Measurements from ENCODE around the gene NAA80. TPM values are rescaled to one million over a fixed set of nuclear protein-coding genes. Genes with fewer than 3 reads are reported as not detected.

The NAA80 gene
- total RNA-seq, 1 donor, result 6.5 TPM

- TF ChIP-seq CTCF (IDR thresholded peaks at IDR 0.05; ENCODE audit: extremely low read depth, low read depth, low read length), result no peak
- H3K27ac ChIP-seq (ENCODE audit: low read depth, low read length), result peak within 1 kb of the TSS; percentile 86
- H3K4me2 ChIP-seq (ENCODE audit: insufficient read depth, low read length), result peak within 1 kb of the TSS; percentile 99
- peak within 1 kb of the TSS; percentile 94 for H2AFZ ChIP-seq (ENCODE audit: low read length)
- DNase-seq (ENCODE audit: insufficient read length, low spot score, missing footprints), result peak; percentile 100
- peaks cover 28% of the 10 kb centered on the region for H4K20me1 ChIP-seq (ENCODE audit: insufficient read depth, low read length)
- H3K4me1 ChIP-seq (ENCODE audit: insufficient read depth, low read length), result peaks cover 14% of the 10 kb centered on the region
- peak within 1 kb of the TSS; percentile 94 for H3K4me3 ChIP-seq (ENCODE audit: insufficient read depth, low read length)
- H3K27me3 ChIP-seq (ENCODE audit: insufficient read depth, low read length), result no peaks in the 10 kb centered on the region
- peaks cover 47% of the 10 kb centered on the region for H3K36me3 ChIP-seq (ENCODE audit: insufficient read depth, low read length)
- H3K79me2 ChIP-seq (ENCODE audit: insufficient read depth, low read length), result peaks cover 54% of the 10 kb centered on the region
- no peaks in the 10 kb centered on the region for H3K9me3 ChIP-seq (ENCODE audit: low read depth, low read length)
These were observed 28.9 kb upstream of the NAA80 start, which contains the start of gene TUSC2 for GRCh38 chr3:50327943-50328691. Gene TUSC2, minus strand, starts transcription at chr3:50328223. Its CDS starts 124 bp downstream, at chr3:50328099.

- Histone ChIP-seq H3K9me3 (ENCODE audit: low read depth, low read length) (no peaks in the 10 kb centered on the region), H3K4me1 (ENCODE audit: insufficient read depth, low read length) (peaks cover 12% of the 10 kb centered on the region), H3K27ac (ENCODE audit: low read depth, low read length) (peak overlapping the region; percentile 86), H3K36me3 (ENCODE audit: insufficient read depth, low read length) (peaks cover 42% of the 10 kb centered on the region), H2AFZ (ENCODE audit: low read length) (no peak overlapping the region), H3K4me3 (ENCODE audit: insufficient read depth, low read length) (peak overlapping the region; percentile 94), H3K27me3 (ENCODE audit: insufficient read depth, low read length) (no peaks in the 10 kb centered on the region), H3K79me2 (ENCODE audit: insufficient read depth, low read length) (peaks cover 44% of the 10 kb centered on the region), H4K20me1 (ENCODE audit: insufficient read depth, low read length) (peaks cover 25% of the 10 kb centered on the region), H3K4me2 (ENCODE audit: insufficient read depth, low read length) (peak overlapping the region; percentile 99)
- no peak for DNase-seq (ENCODE audit: insufficient read length, low spot score, missing footprints)
- no peak for TF ChIP-seq CTCF (IDR thresholded peaks at IDR 0.05; ENCODE audit: extremely low read depth, low read depth, low read length)
These were observed 27.9 kb upstream of the NAA80 start for GRCh38 chr3:50327129-50327528.

- Histone ChIP-seq H3K27ac (ENCODE audit: low read depth, low read length) (no peak overlapping the region), H3K4me3 (ENCODE audit: insufficient read depth, low read length) (no peak overlapping the region), H4K20me1 (ENCODE audit: insufficient read depth, low read length) (peaks cover 16% of the 10 kb centered on the region), H3K27me3 (ENCODE audit: insufficient read depth, low read length) (no peaks in the 10 kb centered on the region), H3K9me3 (ENCODE audit: low read depth, low read length) (no peaks in the 10 kb centered on the region), H3K36me3 (ENCODE audit: insufficient read depth, low read length) (peaks cover 33% of the 10 kb centered on the region), H3K4me2 (ENCODE audit: insufficient read depth, low read length) (no peak overlapping the region), H2AFZ (ENCODE audit: low read length) (no peak overlapping the region), H3K79me2 (ENCODE audit: insufficient read depth, low read length) (peaks cover 35% of the 10 kb centered on the region), H3K4me1 (ENCODE audit: insufficient read depth, low read length) (peaks cover 16% of the 10 kb centered on the region)
- no peak for DNase-seq (ENCODE audit: insufficient read length, low spot score, missing footprints)
- TF ChIP-seq CTCF (IDR thresholded peaks at IDR 0.05; ENCODE audit: extremely low read depth, low read depth, low read length), result no peak
These were observed 27.0 kb upstream of the NAA80 start for GRCh38 chr3:50326182-50326541.

- Histone ChIP-seq H3K4me1 (ENCODE audit: insufficient read depth, low read length) (peaks cover 17% of the 10 kb centered on the region), H3K79me2 (ENCODE audit: insufficient read depth, low read length) (peaks cover 31% of the 10 kb centered on the region), H3K27me3 (ENCODE audit: insufficient read depth, low read length) (no peaks in the 10 kb centered on the region), H2AFZ (ENCODE audit: low read length) (no peak overlapping the region), H3K27ac (ENCODE audit: low read depth, low read length) (no peak overlapping the region), H3K4me3 (ENCODE audit: insufficient read depth, low read length) (no peak overlapping the region), H3K36me3 (ENCODE audit: insufficient read depth, low read length) (peaks cover 28% of the 10 kb centered on the region), H4K20me1 (ENCODE audit: insufficient read depth, low read length) (peaks cover 13% of the 10 kb centered on the region), H3K9me3 (ENCODE audit: low read depth, low read length) (no peaks in the 10 kb centered on the region), H3K4me2 (ENCODE audit: insufficient read depth, low read length) (no peak overlapping the region)
- TF ChIP-seq CTCF (IDR thresholded peaks at IDR 0.05; ENCODE audit: extremely low read depth, low read depth, low read length), result no peak
- DNase-seq (ENCODE audit: insufficient read length, low spot score, missing footprints), result no peak
These were observed 26.4 kb upstream of the NAA80 start for GRCh38 chr3:50325497-50326181.

All from osteoblast (primary cell).